ENCODE data around the gene ABCC5.

Gene ABCC5

DNA sequence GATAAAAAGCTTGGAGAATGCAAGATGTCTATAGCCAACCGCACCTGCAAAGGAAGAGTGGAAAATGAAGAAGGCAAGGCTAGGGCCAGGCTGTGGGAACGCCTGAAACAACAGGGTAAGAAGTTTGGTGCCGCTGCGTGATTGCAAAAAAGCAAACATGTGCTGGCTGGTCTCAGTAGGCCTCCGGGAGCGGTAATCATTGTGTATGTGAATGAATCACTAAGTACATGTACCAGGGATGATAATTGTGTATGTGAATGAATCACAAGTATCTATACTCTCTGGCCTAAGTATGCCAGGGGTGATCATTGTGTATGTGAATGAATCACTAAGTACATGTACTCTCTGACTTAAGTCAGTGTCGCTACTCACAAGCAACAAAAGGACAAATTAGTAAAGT is 92.7 kb downstream of the ABCC5 start:
- Histone ChIP-seq H3K18ac (ENCODE audit: low read length) (no peak overlapping the region), H2BK120ac (ENCODE audit: insufficient read depth, low read length, poor library complexity) (no peak overlapping the region), H3K4me1 (ENCODE audit: control insufficient read depth in 1 of 2, insufficient read depth in 2 of 2, low read length in 2 of 2) (no peaks in the 10 kb centered on the region), H3K4me2 (ENCODE audit: low read length) (no peak overlapping the region), H4K12ac (ENCODE audit: low read depth, low read length) (no peak overlapping the region), H3K27me3 (ENCODE audit: insufficient read depth, low read length) (no peaks in the 10 kb centered on the region), H2BK5ac (ENCODE audit: low read depth, low read length, poor library complexity) (no peak overlapping the region), H3K4ac (ENCODE audit: low read depth, low read length) (no peak overlapping the region), H2BK12ac (ENCODE audit: low read length) (no peak overlapping the region), H3K4me3 (ENCODE audit: low read depth, low read length) (no peak overlapping the region), H3K23ac (ENCODE audit: low read length) (no peak overlapping the region), H3K9ac (ENCODE audit: low read length) (no peak overlapping the region), H2AK5ac (ENCODE audit: low read length) (no peak overlapping the region), H3K36me3 (ENCODE audit: control insufficient read depth in 1 of 2, insufficient read depth in 2 of 2, low read length in 2 of 2) (peaks cover 37 to 43% of the 10 kb centered on the region in 2 experiments), H3K14ac (ENCODE audit: low read length) (no peak overlapping the region), H2AFZ (ENCODE audit: insufficient read depth, low read length, poor library complexity) (no peak overlapping the region), H3K27ac (ENCODE audit: low read depth, low read length) (no peak overlapping the region), H4K8ac (ENCODE audit: low read depth, low read length) (no peak overlapping the region), H3K79me1 (ENCODE audit: low read length) (no peaks in the 10 kb centered on the region), H3K79me2 (ENCODE audit: control insufficient read depth, insufficient read depth, low read length, poor library complexity) (no peaks in the 10 kb centered on the region), H3K9me3 (ENCODE audit: insufficient read depth, low read depth, low read length) (no peaks in the 10 kb centered on the region), H4K91ac (ENCODE audit: low read depth, low read length) (no peak overlapping the region)
- WGBS (ENCODE audit: extremely low coverage, insufficient coverage, insufficient read length): no CpG with 5 or more reads among the region's 7 CpGs
- no peak for DNase-seq

DNA sequence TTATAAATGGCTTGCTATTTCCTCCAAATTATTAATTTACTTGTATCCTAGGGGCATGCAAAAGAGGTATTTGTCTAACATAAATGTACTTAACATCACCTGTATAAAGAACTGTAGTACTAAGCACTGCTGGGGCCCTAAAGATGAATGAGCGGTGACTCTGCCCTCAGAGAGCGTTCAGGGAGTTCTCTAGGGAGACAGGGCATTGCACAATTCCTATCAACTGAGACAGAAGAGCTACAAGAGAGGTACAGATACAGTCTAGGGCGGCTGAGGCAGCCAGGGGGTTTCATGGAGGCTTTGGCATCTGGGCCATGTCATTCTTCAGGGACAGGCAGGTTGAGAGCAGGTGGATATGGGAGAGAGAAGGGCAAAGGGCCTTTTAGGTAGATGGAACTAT is 93.1 kb downstream of the ABCC5 start:
- Histone ChIP-seq H4K91ac (ENCODE audit: low read depth, low read length) (no peak overlapping the region), H3K14ac (ENCODE audit: low read length) (no peak overlapping the region), H3K23ac (ENCODE audit: low read length) (no peak overlapping the region), H3K79me2 (ENCODE audit: control insufficient read depth, insufficient read depth, low read length, poor library complexity) (no peaks in the 10 kb centered on the region), H3K36me3 (ENCODE audit: control insufficient read depth in 1 of 2, insufficient read depth in 2 of 2, low read length in 2 of 2) (peaks cover 40 to 47% of the 10 kb centered on the region in 2 experiments), H4K8ac (ENCODE audit: low read depth, low read length) (no peak overlapping the region), H3K9ac (ENCODE audit: low read length) (no peak overlapping the region), H3K79me1 (ENCODE audit: low read length) (no peaks in the 10 kb centered on the region), H3K18ac (ENCODE audit: low read length) (no peak overlapping the region), H2BK5ac (ENCODE audit: low read depth, low read length, poor library complexity) (no peak overlapping the region), H2BK12ac (ENCODE audit: low read length) (no peak overlapping the region), H4K12ac (ENCODE audit: low read depth, low read length) (no peak overlapping the region), H3K27me3 (ENCODE audit: insufficient read depth, low read length) (no peaks in the 10 kb centered on the region), H3K9me3 (ENCODE audit: insufficient read depth, low read depth, low read length) (peaks cover 1% of the 10 kb centered on the region), H3K4ac (ENCODE audit: low read depth, low read length) (no peak overlapping the region), H2AK5ac (ENCODE audit: low read length) (no peak overlapping the region), H3K4me3 (ENCODE audit: low read depth, low read length) (no peak overlapping the region), H3K27ac (ENCODE audit: low read depth, low read length) (no peak overlapping the region), H3K4me1 (ENCODE audit: control insufficient read depth in 1 of 2, insufficient read depth in 2 of 2, low read length in 2 of 2) (no peaks in the 10 kb centered on the region), H2BK120ac (ENCODE audit: insufficient read depth, low read length, poor library complexity) (no peak overlapping the region), H2AFZ (ENCODE audit: insufficient read depth, low read length, poor library complexity) (no peak overlapping the region), H3K4me2 (ENCODE audit: low read length) (no peak overlapping the region)
- no peak for DNase-seq
- no CpG with 5 or more reads among the region's 3 CpGs for WGBS (ENCODE audit: extremely low coverage, insufficient coverage, insufficient read length)

DNA sequence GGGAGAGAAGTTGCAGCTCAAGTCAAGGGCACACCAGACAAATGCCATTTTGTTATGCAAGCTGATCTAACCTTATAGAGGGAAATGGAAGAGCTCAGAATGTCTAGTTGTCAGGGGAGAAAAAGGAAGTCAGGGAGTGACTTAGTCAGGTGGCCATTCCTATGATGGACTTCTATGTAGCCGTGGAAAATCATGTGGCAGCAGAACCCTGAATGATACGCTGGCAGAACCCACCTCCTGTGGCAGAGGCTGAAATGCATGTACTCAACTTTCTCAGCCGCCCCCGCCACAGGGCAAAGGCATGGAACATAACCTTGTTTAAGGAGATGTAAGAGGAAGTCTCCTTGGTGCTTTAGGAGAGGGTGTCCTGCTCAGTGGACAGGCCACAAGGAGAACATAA is 95.3 kb downstream of the ABCC5 start:
- no peak overlapping the region for H3K4me2 ChIP-seq (ENCODE audit: low read length)
- no peak overlapping the region for H2AK5ac ChIP-seq (ENCODE audit: low read length)
- no peak overlapping the region for H2BK120ac ChIP-seq (ENCODE audit: insufficient read depth, low read length, poor library complexity)
- H3K4ac ChIP-seq (ENCODE audit: low read depth, low read length): no peak overlapping the region
- H3K79me1 ChIP-seq (ENCODE audit: low read length): no peaks in the 10 kb centered on the region
- no peak overlapping the region for H2AFZ ChIP-seq (ENCODE audit: insufficient read depth, low read length, poor library complexity)
- no peaks in the 10 kb centered on the region for H3K4me1 ChIP-seq (ENCODE audit: control insufficient read depth in 1 of 2, insufficient read depth in 2 of 2, low read length in 2 of 2)
- H3K36me3 ChIP-seq (ENCODE audit: control insufficient read depth in 1 of 2, insufficient read depth in 2 of 2, low read length in 2 of 2): peaks cover 33 to 39% of the 10 kb centered on the region in 2 experiments
- no peak overlapping the region for H4K8ac ChIP-seq (ENCODE audit: low read depth, low read length)
- no peak overlapping the region for H4K91ac ChIP-seq (ENCODE audit: low read depth, low read length)
- H4K12ac ChIP-seq (ENCODE audit: low read depth, low read length): no peak overlapping the region
- peaks cover 1% of the 10 kb centered on the region for H3K9me3 ChIP-seq (ENCODE audit: insufficient read depth, low read depth, low read length)
- no peak overlapping the region for H3K27ac ChIP-seq (ENCODE audit: low read depth, low read length)
- no peak overlapping the region for H3K18ac ChIP-seq (ENCODE audit: low read length)
- H2BK12ac ChIP-seq (ENCODE audit: low read length): no peak overlapping the region
- no peak for DNase-seq
- H3K23ac ChIP-seq (ENCODE audit: low read length): no peak overlapping the region
- H2BK5ac ChIP-seq (ENCODE audit: low read depth, low read length, poor library complexity): no peak overlapping the region
- WGBS (ENCODE audit: extremely low coverage, insufficient coverage, insufficient read length): no CpG with 5 or more reads among the region's 4 CpGs
- no peaks in the 10 kb centered on the region for H3K27me3 ChIP-seq (ENCODE audit: insufficient read depth, low read length)
- H3K4me3 ChIP-seq (ENCODE audit: low read depth, low read length): no peak overlapping the region
- H3K14ac ChIP-seq (ENCODE audit: low read length): no peak overlapping the region
- no peaks in the 10 kb centered on the region for H3K79me2 ChIP-seq (ENCODE audit: control insufficient read depth, insufficient read depth, low read length, poor library complexity)
- no peak overlapping the region for H3K9ac ChIP-seq (ENCODE audit: low read length)

DNA sequence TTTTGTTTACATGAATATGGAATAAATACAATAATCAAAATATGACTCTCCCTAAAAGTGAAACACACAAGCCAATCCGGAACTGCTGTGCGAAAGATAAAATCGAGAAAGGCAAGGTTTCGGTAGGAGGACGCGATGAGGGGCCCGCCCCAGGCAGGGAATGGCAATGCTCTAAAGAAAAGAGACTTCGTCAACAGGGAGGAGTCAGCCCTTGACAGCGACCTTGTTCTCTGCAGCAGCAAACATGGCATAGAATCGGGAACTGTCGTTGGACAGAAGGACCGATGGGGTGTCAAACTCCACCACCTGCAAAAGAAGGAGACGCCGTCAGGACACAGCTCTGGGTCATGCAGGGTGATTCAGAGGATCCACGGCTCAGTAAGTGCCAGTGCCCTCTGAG is 96.6 kb downstream of the ABCC5 start:
- Histone ChIP-seq H3K14ac (ENCODE audit: low read length) (no peak overlapping the region), H2BK120ac (ENCODE audit: insufficient read depth, low read length, poor library complexity) (no peak overlapping the region), H2AK5ac (ENCODE audit: low read length) (no peak overlapping the region), H3K9ac (ENCODE audit: low read length) (no peak overlapping the region), H3K4me3 (ENCODE audit: low read depth, low read length) (no peak overlapping the region), H2BK12ac (ENCODE audit: low read length) (no peak overlapping the region), H3K79me2 (ENCODE audit: control insufficient read depth, insufficient read depth, low read length, poor library complexity) (no peaks in the 10 kb centered on the region), H3K27me3 (ENCODE audit: insufficient read depth, low read length) (no peaks in the 10 kb centered on the region), H3K18ac (ENCODE audit: low read length) (no peak overlapping the region), H2AFZ (ENCODE audit: insufficient read depth, low read length, poor library complexity) (no peak overlapping the region), H3K4me2 (ENCODE audit: low read length) (no peak overlapping the region), H3K23ac (ENCODE audit: low read length) (no peak overlapping the region), H3K79me1 (ENCODE audit: low read length) (no peaks in the 10 kb centered on the region), H3K4ac (ENCODE audit: low read depth, low read length) (no peak overlapping the region), H4K8ac (ENCODE audit: low read depth, low read length) (no peak overlapping the region), H4K91ac (ENCODE audit: low read depth, low read length) (no peak overlapping the region), H3K36me3 (ENCODE audit: control insufficient read depth in 1 of 2, insufficient read depth in 2 of 2, low read length in 2 of 2) (peaks cover 30 to 35% of the 10 kb centered on the region in 2 experiments), H3K9me3 (ENCODE audit: insufficient read depth, low read depth, low read length) (peaks cover 1% of the 10 kb centered on the region), H3K27ac (ENCODE audit: low read depth, low read length) (no peak overlapping the region), H4K12ac (ENCODE audit: low read depth, low read length) (no peak overlapping the region), H3K4me1 (ENCODE audit: control insufficient read depth in 1 of 2, insufficient read depth in 2 of 2, low read length in 2 of 2) (no peaks in the 10 kb centered on the region), H2BK5ac (ENCODE audit: low read depth, low read length, poor library complexity) (no peak overlapping the region)
- no peak for DNase-seq
- no CpG with 5 or more reads among the region's 15 CpGs for WGBS (ENCODE audit: extremely low coverage, insufficient coverage, insufficient read length)

All from trophoblast cell (in vitro differentiated cells and primary cell).